Activated CD4-positive, alpha-beta T cell treated with anti-CD3 and anti-CD28 coated beads, Interleukin-2, amount 10 ng/mL, durations not matched to agents 24 days and 14 days (primary cell): ENCODE data around the gene ACOX3. TPM values are rescaled to one million over a fixed set of nuclear protein-coding genes. Genes with fewer than 3 reads are reported as not detected.

Source experiments
- DNase-seq: peaks from one replicate; pipeline ENCODE4 v3.0.0; 2022
- H3K27ac Mint-ChIP-seq: one replicate; pipeline ENCODE4 v1.8.0; 2022; ENCODE audit warnings: mild to moderate bottlenecking, mixed read lengths
- H3K27me3 Mint-ChIP-seq: one replicate; pipeline ENCODE4 v1.8.0; 2022; ENCODE audit warnings: mixed read lengths
- H3K36me3 Mint-ChIP-seq: one replicate; pipeline ENCODE4 v1.8.0; 2022; ENCODE audit warnings: low read depth, mild to moderate bottlenecking, mixed read lengths
- H3K4me1 Mint-ChIP-seq: one replicate; pipeline ENCODE4 v1.8.0; 2021; ENCODE audit warnings: mixed read lengths
- H3K4me3 Mint-ChIP-seq: one replicate; pipeline ENCODE4 v1.8.0; 2022; ENCODE audit warnings: mild to moderate bottlenecking, moderate library complexity, mixed read lengths
- H3K9me3 Mint-ChIP-seq: one replicate; pipeline ENCODE4 v1.8.0; 2021; ENCODE audit warnings: mixed read lengths
- intact Hi-C: fragments of 100-400 bp; cut with micrococcal nuclease; formaldehyde crosslinking; loops from one replicate; pipeline ENCODE4 v1.15.1; 2023
- total RNA-seq: library from RNA; stranded (reverse); gene quantifications from 2 replicates; pipeline ENCODE4 v1.2.3, GENCODE V29; 2022

Gene ACOX3
- total RNA-seq, 1 donor from 2014 or later, result 20.5 TPM

GRCh38 chr4:8369426-8370105, 71.0 kb downstream of the ACOX3 start:
- no peaks in the 10 kb centered on the region for H3K36me3 Mint-ChIP-seq
- H3K27ac Mint-ChIP-seq, result no peak overlapping the region

DNA sequence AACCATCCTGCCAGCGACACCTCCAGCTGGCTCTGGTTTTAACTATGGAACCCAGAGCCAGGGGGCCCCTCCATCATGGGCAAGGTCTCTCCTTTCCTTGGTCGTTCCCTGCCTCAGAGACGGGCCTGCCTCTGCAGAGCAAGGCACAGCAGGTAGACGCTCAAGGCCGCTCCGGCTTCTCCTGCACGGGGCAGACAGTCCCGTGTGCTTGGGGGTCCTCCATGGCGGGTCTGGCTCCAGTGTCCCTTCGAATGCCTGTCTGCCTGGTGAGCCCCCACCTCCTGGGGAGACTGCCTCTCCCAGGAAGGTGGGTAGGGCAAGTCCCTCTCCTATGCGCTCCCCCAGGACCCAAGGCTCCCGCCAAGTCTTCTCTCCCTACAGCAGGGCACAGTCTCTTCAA, 71.5 kb downstream of the ACOX3 start:
- Mint-ChIP-seq H3K4me3 (no peak overlapping the region), H3K36me3 (no peaks in the 10 kb centered on the region), H3K9me3 (no peaks in the 10 kb centered on the region), H3K4me1 (no peaks in the 10 kb centered on the region), H3K27ac (no peak overlapping the region), H3K27me3 (no peaks in the 10 kb centered on the region)
- intact Hi-C loops, result no loop called here
- DNase-seq, result no peak

More at GRCh38 chr4:8369426-8370105, 71.0 kb downstream of the ACOX3 start:
- DNase-seq, result no peak
- Mint-ChIP-seq H3K27me3 (no peaks in the 10 kb centered on the region), H3K9me3 (no peaks in the 10 kb centered on the region), H3K4me1 (no peaks in the 10 kb centered on the region), H3K4me3 (no peak overlapping the region)
- intact Hi-C loops, result no loop called here

GRCh38 chr4:8368061-8368481, 72.5 kb downstream of the ACOX3 start:
- Mint-ChIP-seq H3K27me3 (no peaks in the 10 kb centered on the region), H3K4me3 (no peak overlapping the region), H3K9me3 (no peaks in the 10 kb centered on the region), H3K27ac (no peak overlapping the region), H3K4me1 (no peaks in the 10 kb centered on the region), H3K36me3 (no peaks in the 10 kb centered on the region)
- no peak for DNase-seq
- intact Hi-C loops, result no loop called here

DNA sequence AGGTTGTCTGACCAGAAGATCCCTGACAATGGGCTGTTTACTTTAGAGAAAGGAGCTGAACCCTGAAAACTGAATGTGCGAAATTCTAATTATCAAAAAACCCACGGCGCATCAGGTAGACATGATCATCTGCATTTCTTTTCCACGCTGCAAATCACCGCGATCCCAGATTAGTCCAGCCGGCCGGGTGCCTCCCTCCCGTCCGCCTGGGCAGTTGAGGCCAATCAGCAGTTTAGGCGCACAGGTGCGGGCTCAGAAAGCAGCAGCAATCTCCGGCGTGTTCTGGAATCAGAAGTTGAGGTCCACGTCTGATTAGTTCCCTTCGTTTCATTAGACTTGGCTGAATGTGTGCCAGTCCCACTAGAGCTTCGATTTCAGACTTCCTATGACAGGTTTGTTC, 73.9 kb downstream of the ACOX3 start:
- no peaks in the 10 kb centered on the region for H3K36me3 Mint-ChIP-seq
- H3K27ac Mint-ChIP-seq, result no peak overlapping the region
- intact Hi-C loops, result no loop called here
- H3K4me3 Mint-ChIP-seq, result no peak overlapping the region
- no peaks in the 10 kb centered on the region for H3K4me1 Mint-ChIP-seq
- H3K9me3 Mint-ChIP-seq, result no peaks in the 10 kb centered on the region
- no peak for DNase-seq
- no peaks in the 10 kb centered on the region for H3K27me3 Mint-ChIP-seq

GRCh38 chr4:8365951-8366350, 74.6 kb downstream of the ACOX3 start:
- Mint-ChIP-seq H3K4me1 (no peaks in the 10 kb centered on the region), H3K27me3 (no peaks in the 10 kb centered on the region), H3K27ac (no peak overlapping the region), H3K4me3 (no peak overlapping the region), H3K9me3 (no peaks in the 10 kb centered on the region), H3K36me3 (no peaks in the 10 kb centered on the region)
- no peak for DNase-seq
- intact Hi-C loops, result no loop called here

DNA sequence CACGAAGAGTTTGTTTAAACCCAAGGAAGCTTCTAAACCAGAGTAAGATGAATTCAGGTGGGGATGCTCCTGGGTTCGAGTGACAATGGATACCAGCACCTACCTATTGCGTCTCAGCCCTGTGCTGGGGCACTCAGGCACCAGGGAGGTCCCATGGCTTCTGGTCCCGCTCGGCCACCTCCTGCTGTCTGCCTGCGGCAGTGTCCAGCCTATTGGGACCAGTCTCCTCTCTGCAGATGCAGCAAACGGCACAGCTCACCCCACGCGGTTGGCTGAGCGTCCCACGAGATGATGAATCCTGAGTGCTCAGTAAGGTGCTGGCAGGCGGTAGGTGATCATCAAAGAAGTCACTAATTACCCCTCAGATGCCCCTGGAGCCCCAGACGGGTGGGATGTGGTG, 75.2 kb downstream of the ACOX3 start:
- Mint-ChIP-seq H3K27ac (no peak overlapping the region), H3K27me3 (no peaks in the 10 kb centered on the region), H3K4me3 (no peak overlapping the region), H3K4me1 (no peaks in the 10 kb centered on the region), H3K36me3 (no peaks in the 10 kb centered on the region), H3K9me3 (no peaks in the 10 kb centered on the region)
- DNase-seq, result no peak
- intact Hi-C loops, result no loop called here

GRCh38 chr4:8364848-8365350, 75.6 kb downstream of the ACOX3 start:
- intact Hi-C loops, result no loop called here
- H3K27ac Mint-ChIP-seq, result no peak overlapping the region
- no peaks in the 10 kb centered on the region for H3K9me3 Mint-ChIP-seq
- H3K4me1 Mint-ChIP-seq, result no peaks in the 10 kb centered on the region
- H3K4me3 Mint-ChIP-seq, result no peak overlapping the region
- H3K36me3 Mint-ChIP-seq, result no peaks in the 10 kb centered on the region
- no peak for DNase-seq
- H3K27me3 Mint-ChIP-seq, result no peaks in the 10 kb centered on the region

DNA sequence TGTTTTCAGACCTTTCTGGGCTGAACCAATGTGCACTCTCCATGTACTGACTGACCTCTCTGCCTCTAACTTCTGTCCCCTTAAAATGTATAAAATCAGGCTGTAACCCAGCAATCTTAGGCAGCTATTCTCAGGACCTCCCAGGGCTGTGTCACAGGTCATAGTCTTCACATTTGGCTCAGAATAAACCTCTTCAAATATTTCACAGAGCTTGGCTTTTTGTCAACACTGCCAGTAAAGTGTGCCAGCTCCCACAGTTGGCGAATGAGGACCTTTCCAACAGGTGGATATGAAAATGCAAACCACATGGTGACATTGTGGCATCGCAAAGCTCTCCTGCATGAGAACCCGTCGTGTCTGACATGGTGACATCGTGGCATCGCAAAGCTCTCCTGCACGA, 76.4 kb downstream of the ACOX3 start:
- Mint-ChIP-seq H3K27me3 (no peaks in the 10 kb centered on the region), H3K27ac (no peak overlapping the region), H3K4me1 (no peaks in the 10 kb centered on the region), H3K9me3 (no peaks in the 10 kb centered on the region), H3K4me3 (no peak overlapping the region), H3K36me3 (no peaks in the 10 kb centered on the region)
- intact Hi-C loops, result no loop called here
- no peak for DNase-seq

GRCh38 chr4:8362483-8362882, 78.0 kb downstream of the ACOX3 start:
- no peak overlapping the region for H3K27ac Mint-ChIP-seq
- H3K9me3 Mint-ChIP-seq, result no peaks in the 10 kb centered on the region
- no peaks in the 10 kb centered on the region for H3K4me1 Mint-ChIP-seq
- H3K36me3 Mint-ChIP-seq, result no peaks in the 10 kb centered on the region
- intact Hi-C loops, result no loop called here
- no peaks in the 10 kb centered on the region for H3K27me3 Mint-ChIP-seq
- DNase-seq, result no peak
- no peak overlapping the region for H3K4me3 Mint-ChIP-seq

- intact Hi-C loops, result no loop called here
- no peak overlapping the region for H3K4me3 Mint-ChIP-seq
- no peaks in the 10 kb centered on the region for H3K4me1 Mint-ChIP-seq
- no peak for DNase-seq
- H3K36me3 Mint-ChIP-seq, result no peaks in the 10 kb centered on the region
- no peaks in the 10 kb centered on the region for H3K27me3 Mint-ChIP-seq
- no peak overlapping the region for H3K27ac Mint-ChIP-seq
- H3K9me3 Mint-ChIP-seq, result no peaks in the 10 kb centered on the region
Observed at GRCh38 chr4:8359193-8359592, 81.3 kb downstream of the ACOX3 start.

DNA sequence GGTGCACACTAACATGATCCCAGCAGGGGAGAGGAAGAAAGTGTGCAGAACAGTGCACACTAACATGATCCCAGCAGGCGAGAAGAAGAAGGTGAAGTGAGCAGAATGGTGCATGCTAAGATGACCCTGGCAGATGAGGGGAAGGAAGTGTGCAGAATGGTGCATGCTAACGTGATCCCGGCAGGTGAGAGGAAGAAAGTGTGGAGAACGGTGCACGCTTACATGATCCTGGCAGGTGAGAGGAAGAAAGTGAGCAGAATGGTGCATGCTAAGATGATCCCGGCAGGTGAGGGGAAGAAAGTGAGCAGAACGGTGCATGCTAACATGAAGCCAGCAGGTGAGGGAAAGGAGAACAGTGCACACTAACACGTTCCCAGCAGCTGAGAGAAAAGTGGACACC, 83.7 kb downstream of the ACOX3 start:
- no peaks in the 10 kb centered on the region for H3K27me3 Mint-ChIP-seq
- H3K4me3 Mint-ChIP-seq, result no peak overlapping the region
- DNase-seq, result no peak
- no peak overlapping the region for H3K27ac Mint-ChIP-seq
- intact Hi-C loops, result no loop called here
- H3K4me1 Mint-ChIP-seq, result no peaks in the 10 kb centered on the region
- H3K9me3 Mint-ChIP-seq, result no peaks in the 10 kb centered on the region
- H3K36me3 Mint-ChIP-seq, result no peaks in the 10 kb centered on the region

- Mint-ChIP-seq H3K4me1 (no peaks in the 10 kb centered on the region), H3K36me3 (no peaks in the 10 kb centered on the region), H3K27ac (no peak overlapping the region), H3K27me3 (no peaks in the 10 kb centered on the region), H3K4me3 (no peak overlapping the region), H3K9me3 (no peaks in the 10 kb centered on the region)
- intact Hi-C loops, result no loop called here
- no peak for DNase-seq
Observed at GRCh38 chr4:8355864-8356565, 84.5 kb downstream of the ACOX3 start.

GRCh38 chr4:8355306-8355705, 85.2 kb downstream of the ACOX3 start:
- Mint-ChIP-seq H3K36me3 (no peaks in the 10 kb centered on the region), H3K4me1 (no peaks in the 10 kb centered on the region), H3K27me3 (no peaks in the 10 kb centered on the region), H3K9me3 (no peaks in the 10 kb centered on the region), H3K4me3 (no peak overlapping the region), H3K27ac (no peak overlapping the region)
- DNase-seq, result no peak
- intact Hi-C loops, result no loop called here

DNA sequence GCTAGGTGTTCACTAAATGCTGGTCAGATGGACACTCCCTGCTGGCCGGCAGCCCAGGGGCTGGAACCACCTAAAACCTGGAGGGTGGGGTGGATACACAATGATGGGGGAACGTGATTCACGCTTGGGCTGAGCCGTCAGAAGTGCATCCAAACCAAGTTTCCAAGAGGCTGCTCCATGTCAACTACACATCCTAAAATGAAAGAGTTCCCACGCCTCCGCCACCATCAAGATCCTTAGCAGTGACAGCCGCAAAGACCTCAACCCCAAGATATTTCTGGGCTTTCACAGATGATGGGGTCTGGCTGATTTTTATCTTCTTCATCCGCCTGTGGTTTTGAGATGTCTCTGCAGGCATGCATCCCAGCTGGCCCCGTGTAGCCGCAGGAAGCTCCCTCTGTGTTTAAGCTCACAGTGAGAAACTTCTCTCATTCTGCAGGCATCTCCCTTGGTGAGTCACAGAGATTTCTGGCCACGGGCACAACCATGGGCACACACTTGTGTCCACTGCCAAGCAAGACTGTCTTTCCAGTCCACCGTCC, 86.5 kb downstream of the ACOX3 start:
- H3K36me3 Mint-ChIP-seq, result no peaks in the 10 kb centered on the region
- no peaks in the 10 kb centered on the region for H3K27me3 Mint-ChIP-seq
- intact Hi-C loops, result no loop called here
- DNase-seq, result no peak
- H3K4me1 Mint-ChIP-seq, result no peaks in the 10 kb centered on the region
- no peak overlapping the region for H3K4me3 Mint-ChIP-seq
- no peaks in the 10 kb centered on the region for H3K9me3 Mint-ChIP-seq
- H3K27ac Mint-ChIP-seq, result no peak overlapping the region
